IMR-90 (cell line): Measurements from ENCODE around the gene HDAC9.

Experiments used
- CEBPB ChIP-seq: IDR thresholded peaks from 2 replicates; pipeline ENCODE4 v1.6.1; 2012; ENCODE audit warnings: low read depth, low read length, improper control_type of control experiment
- CTCF ChIP-seq: conservative IDR thresholded peaks from 2 replicates; pipeline ENCODE4 v1.5.1; 2012; ENCODE audit warnings: mild to moderate bottlenecking, low read depth, low read length, improper control_type of control experiment
- POLR2A ChIP-seq: IDR thresholded peaks from 2 replicates; pipeline ENCODE4 v1.6.1; 2012; ENCODE audit warnings: mild to moderate bottlenecking, low read depth, low read length
- USF2 ChIP-seq: fragments of 150-350 bp; IDR thresholded peaks from 2 replicates; pipeline ENCODE4 v1.6.1; 2017; ENCODE audit warnings: mild to moderate bottlenecking, antibody characterized with exemption, low read length, low read depth

DNA sequence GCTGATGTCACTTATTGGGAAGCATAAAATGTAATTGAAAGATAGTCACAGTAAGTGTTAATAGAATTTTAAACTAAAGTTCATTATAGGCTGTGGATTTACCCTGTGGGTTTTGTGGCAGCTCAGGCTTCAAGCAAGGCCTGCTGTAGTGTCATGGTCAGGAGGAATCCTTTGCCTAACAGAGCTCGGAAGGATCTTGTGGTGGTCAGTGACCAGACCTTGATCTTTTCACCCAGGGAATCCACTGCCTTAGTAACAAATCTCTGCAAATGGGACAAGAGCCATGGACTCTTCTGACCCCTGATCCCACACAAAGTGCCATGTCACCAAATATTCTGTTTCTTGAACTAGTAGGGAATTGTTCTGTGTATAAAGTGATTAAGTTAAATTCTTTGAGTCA is 20.6 kb upstream of the HDAC9 start:
- TF ChIP-seq CEBPB (no peak), CTCF (no peak), USF2 (no peak), POLR2A (no peak)
